AG04450 (cell line): ENCODE data around the gene PTPRT. TPM values are rescaled to one million over a fixed set of nuclear protein-coding genes. Genes with fewer than 3 reads are reported as not detected.

Experiments used
- CTCF ChIA-PET: fragments of 300-600, 350-600 bp; formaldehyde crosslinking; extraction: SDS; loops from one replicate; lab custom pipeline; 2022; ENCODE audit warnings: antibody characterized with exemption, inconsistent platforms; lab: Charles Lee
- POLR2A ChIA-PET: fragments of 350-600 bp; formaldehyde crosslinking; extraction: SDS; loops from one replicate; lab custom pipeline; 2021; ENCODE audit warnings: antibody characterized with exemption, inconsistent platforms; lab: Yijun Ruan, JAX
- DNase-seq: peaks from one replicate; pipeline ENCODE4 v3.0.0-alpha.2; 2011; ENCODE audit warnings: low read depth, low spot score
- H3K27ac ChIP-seq: one replicate; pipeline ENCODE4 v1.5.1; 2012; ENCODE audit warnings: low read depth, low read length, control low read depth
- H3K27me3 ChIP-seq: one replicate; pipeline ENCODE4 v1.6.0; 2012; ENCODE audit warnings: low read length; ENCODE audit not compliant: control insufficient read depth, insufficient read depth
- H3K4me3 ChIP-seq: 2 replicates; pipeline ENCODE4 v1.5.1; 2011; ENCODE audit warnings: mild to moderate bottlenecking, low read depth, low read length, control low read depth
- H3K9me3 ChIP-seq: 2 replicates; pipeline ENCODE4 v1.5.1; 2012; ENCODE audit warnings: low read length; ENCODE audit not compliant: control insufficient read depth, insufficient read depth
- CTCF ChIP-seq: IDR thresholded peaks from 2 replicates; pipeline ENCODE4 v1.5.1; 2011; ENCODE audit warnings: low read depth, low read length, control low read depth, inconsistent platforms
- polyA plus RNA-seq: library from polyadenylated mRNA; depleted of rRNA; stranded (reverse); fragments of >200 nt; gene quantifications from 2 replicates; pipeline ENCODE4 v1.2.3, GENCODE V29; 2011

Gene PTPRT
- polyA plus RNA-seq, 1 experiment: not detected

GRCh38 chr20:42734660-42735368 lies 454.9 kb downstream of the PTPRT start:
- ChIA-PET CTCF (no interaction called here), POLR2A (no interaction called here)
- H3K9me3 ChIP-seq: peaks cover 47% of the 10 kb centered on the region
- no peak overlapping the region for H3K4me3 ChIP-seq
- no peaks in the 10 kb centered on the region for H3K27me3 ChIP-seq
- no peak overlapping the region for H3K27ac ChIP-seq
- no peak for DNase-seq
- TF ChIP-seq CTCF: no peak

GRCh38 chr20:42721923-42722322 lies 467.8 kb downstream of the PTPRT start:
- DNase-seq: no peak
- H3K27me3 ChIP-seq: no peaks in the 10 kb centered on the region
- CTCF ChIA-PET: no interaction called here
- H3K4me3 ChIP-seq: no peak overlapping the region
- H3K27ac ChIP-seq: no peak overlapping the region
- H3K9me3 ChIP-seq: peaks cover 41% of the 10 kb centered on the region
- no peak for TF ChIP-seq CTCF
- POLR2A ChIA-PET: no interaction called here

- no peak overlapping the region for H3K27ac ChIP-seq
- no peak for TF ChIP-seq CTCF
- H3K27me3 ChIP-seq: no peaks in the 10 kb centered on the region
- no peak for DNase-seq
- H3K9me3 ChIP-seq: peaks cover 17% of the 10 kb centered on the region
- ChIA-PET CTCF (no interaction called here), POLR2A (no interaction called here)
- H3K4me3 ChIP-seq: no peak overlapping the region
Observed at GRCh38 chr20:42714298-42715141, 475.2 kb downstream of the PTPRT start.

- Histone ChIP-seq H3K27ac (no peak overlapping the region), H3K4me3 (no peak overlapping the region), H3K9me3 (peaks cover 23% of the 10 kb centered on the region), H3K27me3 (no peaks in the 10 kb centered on the region)
- TF ChIP-seq CTCF: no peak
- DNase-seq: no peak
- POLR2A ChIA-PET: no interaction called here
- CTCF ChIA-PET: no interaction called here
Observed at GRCh38 chr20:42708266-42708665, 481.4 kb downstream of the PTPRT start.

GRCh38 chr20:42706759-42707158 lies 482.9 kb downstream of the PTPRT start:
- Histone ChIP-seq H3K27me3 (no peaks in the 10 kb centered on the region), H3K9me3 (peaks cover 32% of the 10 kb centered on the region), H3K4me3 (no peak overlapping the region), H3K27ac (no peak overlapping the region)
- no peak for TF ChIP-seq CTCF
- ChIA-PET CTCF (no interaction called here), POLR2A (no interaction called here)
- no peak for DNase-seq
